HTR-8/SVneo (cell line): ENCODE measurements around the gene ETV3.

Experiments used
- DNase-seq: peaks from one replicate; pipeline ENCODE4 v3.0.0; 2011; ENCODE audit warnings: low spot score, mixed read lengths; ENCODE audit not compliant: insufficient read length
- FAIRE-seq: peaks from 2 replicates; lab custom pipeline; 2011; peaks lifted over from hg19 to GRCh38; lab: Jason Lieb, UNC

Gene ETV3

DNA sequence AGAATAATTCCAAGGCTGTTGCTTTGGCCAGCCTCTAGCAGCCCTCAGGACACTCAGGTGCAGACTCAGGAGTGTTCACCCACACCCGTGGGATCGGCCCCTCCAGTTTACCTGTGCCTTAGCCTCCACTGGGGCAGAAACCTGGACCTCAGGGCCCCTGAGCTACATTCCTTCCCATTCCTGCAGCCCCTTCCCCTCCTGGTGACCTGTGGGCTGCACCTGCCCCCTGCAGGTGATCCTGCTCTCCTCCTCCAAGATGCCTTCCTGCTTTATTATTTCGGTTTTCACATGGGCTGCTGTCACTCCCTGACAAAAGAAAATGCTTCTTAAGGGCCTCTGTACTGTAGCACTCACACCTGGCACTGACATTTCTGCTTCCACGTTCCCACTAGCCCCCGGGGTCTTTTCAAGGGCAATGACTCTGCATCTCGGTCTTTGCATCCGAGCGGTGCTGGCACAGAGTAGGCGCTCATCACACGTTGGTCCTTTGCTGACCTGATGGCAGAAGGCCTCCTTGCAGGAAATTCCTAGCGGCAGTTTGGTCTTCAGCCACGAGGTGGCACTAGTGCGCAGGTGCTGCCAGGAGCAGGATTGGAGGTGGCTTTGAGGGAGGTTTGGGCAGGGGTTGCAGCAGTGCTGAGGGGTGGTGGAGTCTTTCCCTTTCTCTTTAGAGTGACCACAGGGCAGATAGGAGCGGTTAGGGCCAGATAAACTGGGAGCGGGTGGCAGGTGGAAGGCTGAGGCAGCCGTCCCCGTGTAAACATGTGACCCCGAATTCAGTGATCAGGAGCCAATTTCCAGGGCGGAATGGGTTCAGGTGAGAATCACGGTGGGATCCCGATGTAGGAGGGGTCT is 25.3 kb upstream of the ETV3 start:
- peak; percentile 65 for DNase-seq
- no peak for FAIRE-seq

DNA sequence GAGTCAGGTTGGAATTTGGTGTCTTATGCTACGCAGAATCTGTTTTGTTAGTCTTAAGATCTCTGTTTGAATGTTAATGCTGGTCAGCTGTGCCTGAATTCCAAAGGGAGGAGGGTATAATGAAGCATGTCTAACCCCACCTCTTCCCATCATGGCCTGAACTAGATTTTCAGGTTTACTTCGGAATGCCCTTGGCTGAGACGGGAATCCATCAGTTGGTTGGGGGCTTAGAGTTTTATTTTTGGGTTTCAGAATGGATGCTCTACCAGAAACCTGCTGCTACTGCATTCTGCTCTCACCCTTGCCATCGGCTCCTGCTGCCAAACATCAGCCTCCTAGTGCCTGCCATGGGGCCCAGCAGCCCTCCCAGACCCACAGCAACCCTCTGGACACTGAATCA is 24.1 kb upstream of the ETV3 start:
- DNase-seq (no peak), FAIRE-seq (no peak)

DNA sequence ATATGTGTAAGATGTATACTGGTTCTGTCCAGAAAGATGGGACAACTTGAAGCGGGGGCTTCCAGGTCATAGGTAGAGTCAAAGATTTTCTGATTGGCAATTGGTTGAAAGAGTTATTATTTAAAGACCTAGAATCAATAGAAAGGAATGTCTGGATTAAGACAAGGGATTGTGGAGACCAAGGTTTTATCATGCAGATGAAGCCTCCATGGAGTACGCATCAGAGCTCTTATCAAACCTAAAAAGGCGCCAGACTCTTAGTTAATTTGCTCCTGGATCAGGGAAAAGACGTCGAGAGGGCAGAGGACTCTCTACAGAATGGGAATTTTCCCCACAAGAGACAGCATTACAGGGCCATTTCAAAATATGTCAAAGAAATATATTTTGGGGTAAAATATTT is 23.7 kb upstream of the ETV3 start:
- no peak for DNase-seq
- FAIRE-seq: no peak

DNA sequence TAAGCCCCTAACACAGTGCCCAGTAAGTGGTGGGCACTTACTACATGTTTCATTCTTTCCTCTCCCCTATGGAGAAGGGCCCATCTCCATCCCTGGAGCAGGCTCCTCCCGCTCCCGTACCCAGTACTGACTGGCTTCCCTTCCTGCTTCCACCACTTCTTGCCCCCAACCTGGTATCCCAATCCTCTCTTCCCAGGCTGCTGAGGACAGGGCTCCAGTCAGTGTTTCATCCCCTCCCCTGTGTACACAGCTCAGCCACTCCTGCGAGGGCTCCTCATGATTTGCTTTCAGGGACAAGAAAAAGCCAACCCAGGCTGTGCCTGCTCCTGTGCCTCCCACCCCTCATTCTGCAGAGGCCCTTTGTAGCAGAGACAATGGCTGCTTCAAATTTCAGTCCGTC is 20.8 kb upstream of the ETV3 start:
- FAIRE-seq: no peak
- no peak for DNase-seq

DNA sequence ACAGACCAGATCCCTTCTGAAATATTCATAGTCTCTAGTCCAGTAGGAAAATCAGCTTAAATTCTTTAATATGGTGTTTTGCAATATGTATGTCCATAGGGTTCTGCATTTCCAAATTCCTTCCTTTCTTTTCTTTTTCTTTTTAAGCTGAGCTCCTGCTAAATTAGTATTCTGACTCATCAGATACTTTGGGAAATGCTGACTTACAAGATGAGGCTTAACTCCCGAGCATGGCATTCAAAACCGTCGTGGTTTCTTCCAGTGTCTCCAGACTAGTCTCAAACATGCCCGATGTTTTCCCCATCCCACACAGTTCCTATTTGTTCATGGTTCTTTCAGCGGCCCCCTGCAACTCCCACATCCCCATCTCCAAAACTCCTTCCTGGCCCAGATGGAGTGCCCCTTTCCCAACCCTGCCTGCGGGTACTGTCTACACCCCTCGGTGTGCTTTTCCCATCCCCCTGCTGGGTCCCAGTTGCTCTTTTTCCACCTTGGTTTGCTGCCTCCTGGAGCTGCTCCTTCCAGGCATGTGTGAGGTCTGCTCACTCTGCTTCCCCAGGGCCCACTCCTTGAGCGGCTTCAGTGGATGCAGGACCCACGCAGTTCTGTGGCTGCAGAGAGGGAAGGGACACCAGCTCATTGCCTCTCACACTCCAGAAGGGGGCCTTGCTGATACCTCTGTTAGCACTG is 19.5 kb upstream of the ETV3 start:
- FAIRE-seq (no peak), DNase-seq (no peak)

DNA sequence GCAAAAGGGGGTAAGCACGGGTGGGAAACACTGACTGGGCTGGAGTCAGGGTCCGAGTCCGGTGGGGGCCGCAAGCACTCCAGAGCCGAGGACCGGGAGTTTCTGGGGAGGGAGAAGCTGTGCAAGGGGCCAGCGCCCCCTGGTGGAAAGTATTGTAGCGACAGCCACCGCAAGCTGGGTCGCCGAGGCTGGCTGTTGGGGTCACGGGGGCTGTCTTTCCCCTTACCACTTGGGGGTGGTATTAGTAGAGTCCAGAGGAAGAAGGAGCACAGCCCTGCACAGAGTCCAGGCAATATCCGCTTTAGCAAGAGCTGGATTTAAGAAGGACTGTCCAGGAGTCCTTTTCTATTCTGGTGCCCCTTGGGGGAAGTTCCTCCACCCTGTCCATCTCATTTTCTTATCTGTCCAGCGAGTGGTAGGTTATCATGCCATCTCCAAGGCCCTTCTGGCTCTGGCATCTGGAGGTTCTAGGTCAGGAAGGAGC is 17.9 kb upstream of the ETV3 start:
- no peak for FAIRE-seq
- DNase-seq: peak; percentile 56

DNA sequence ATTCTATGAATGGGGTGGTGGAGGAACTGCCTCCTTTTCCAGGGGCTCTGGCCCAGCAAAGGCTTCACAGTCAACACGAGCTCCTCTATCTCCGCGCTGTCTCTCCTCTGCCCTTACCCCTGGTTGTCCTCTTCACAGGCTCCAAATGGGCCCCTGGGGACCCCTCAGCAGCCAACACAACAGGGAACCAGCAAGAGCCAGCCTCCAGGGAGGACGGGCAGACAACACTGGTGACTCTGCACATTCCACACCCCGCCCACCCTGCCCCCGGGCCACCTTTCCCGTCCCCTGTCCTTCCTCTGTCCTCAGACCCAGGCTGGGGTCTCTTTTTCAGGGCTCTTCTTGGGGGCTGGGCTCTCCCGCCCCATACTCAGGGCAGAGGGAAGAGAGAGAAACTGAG is 17.5 kb upstream of the ETV3 start:
- FAIRE-seq (no peak), DNase-seq (peak; percentile 39)

DNA sequence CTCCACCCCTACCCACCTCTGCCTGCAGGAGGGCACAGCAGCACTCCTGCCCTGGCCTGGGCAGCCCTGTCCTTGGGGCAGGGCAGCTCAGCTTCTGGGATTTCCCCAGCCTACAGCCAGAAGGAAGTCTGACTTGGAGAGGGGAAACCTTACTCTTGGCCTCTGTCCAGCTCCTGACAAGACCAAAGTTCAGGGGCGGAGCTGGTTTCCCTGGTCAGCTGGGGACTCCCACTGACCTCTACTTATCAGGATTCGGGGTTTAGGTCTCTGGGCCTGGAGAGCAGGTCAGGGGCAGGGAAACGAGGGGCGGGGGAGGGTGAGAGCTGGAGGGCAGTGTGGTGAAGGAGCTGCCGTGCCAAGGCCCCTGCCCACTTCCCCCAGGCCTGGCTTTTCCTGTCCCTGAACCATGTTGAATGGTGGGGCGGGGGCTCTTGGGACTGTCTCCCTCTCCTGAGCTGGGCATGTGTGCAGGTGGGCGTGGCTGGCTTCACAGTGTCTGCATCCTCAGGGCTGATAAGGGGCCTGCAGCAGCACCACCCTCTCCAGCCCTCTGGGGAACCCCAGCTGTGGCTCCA is 16.8 kb upstream of the ETV3 start:
- FAIRE-seq (no peak), DNase-seq (no peak)

DNA sequence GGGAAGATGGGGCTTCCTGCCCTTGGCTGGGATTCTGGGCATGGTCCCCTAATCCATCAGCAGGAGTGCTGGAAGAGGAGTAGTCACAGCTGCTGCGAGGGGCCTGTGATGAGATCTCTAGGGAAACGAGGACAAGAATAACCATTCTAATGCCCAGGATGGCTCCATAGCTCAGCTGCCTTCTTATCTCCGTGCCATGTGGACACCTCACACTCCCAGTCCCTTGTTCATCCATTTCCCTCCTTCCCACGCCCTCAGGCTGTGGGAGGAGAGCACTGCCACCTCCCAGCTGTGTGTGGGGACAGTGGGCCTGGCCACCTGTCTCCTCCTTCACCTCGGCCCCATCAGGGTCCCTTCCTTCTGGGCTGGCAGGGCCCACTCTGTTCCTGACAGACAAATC is 16.1 kb upstream of the ETV3 start:
- FAIRE-seq: no peak
- no peak for DNase-seq

DNA sequence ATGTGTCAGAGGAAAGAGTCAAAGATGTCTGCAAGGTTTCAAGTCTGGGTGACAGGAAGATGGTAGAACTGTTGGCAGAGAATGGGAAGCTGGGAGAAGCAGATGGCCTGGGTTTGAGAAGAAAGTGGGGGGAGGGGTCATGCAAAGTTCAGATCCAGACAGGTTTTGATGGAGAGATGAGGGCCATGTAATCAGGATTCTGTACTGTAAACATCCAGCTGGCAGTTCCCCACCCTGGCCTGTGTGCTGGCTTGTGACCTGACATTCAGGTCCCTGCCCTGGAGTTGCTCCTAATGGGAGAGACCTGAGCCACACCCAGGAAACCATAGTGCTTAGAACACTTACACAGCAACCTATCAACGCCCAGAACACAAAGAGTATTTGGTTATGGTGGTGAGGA is 15.6 kb upstream of the ETV3 start:
- no peak for FAIRE-seq

DNA sequence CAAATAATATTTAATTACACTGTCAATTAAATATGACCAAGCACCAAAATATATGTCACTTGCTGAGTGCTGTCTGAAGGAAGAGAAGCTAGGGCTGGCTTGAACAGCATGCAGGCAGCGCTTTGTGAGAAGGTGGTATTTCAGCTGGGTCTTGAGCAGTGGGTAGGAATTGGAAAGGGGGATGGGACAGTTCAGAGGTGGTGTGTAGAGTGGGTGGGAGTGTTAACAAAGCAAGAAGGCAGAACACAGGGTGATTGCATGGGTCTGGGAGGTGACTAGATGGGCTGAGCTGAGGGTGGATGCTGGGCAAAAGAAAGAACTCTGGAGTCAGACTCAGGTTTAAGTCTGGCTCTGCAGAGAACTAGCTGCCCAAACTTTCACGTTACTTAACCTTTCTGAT is 14.3 kb upstream of the ETV3 start:
- DNase-seq (no peak), FAIRE-seq (no peak)

More for the DNA sequence above, 15.6 kb upstream of the ETV3 start:
- DNase-seq: no peak

DNA sequence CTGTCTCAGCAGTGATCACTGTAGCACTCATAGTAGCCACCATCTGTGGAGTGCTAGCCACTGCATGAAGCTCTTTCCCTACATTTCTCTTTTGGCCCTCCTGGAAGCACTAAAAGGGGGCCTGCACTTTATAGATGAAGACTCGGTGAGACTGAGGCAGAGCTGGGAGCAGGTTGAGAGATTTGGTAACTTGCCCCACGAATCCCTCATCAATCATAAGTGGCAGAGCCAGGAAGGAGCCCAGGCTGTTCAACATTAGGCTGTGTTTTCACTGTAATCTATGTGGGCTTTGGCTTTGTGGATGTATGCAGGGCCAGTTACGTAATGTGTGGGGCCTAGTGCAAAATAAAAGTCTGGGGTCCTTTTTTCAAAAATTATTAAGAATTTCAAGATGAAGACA is 13.3 kb upstream of the ETV3 start:
- DNase-seq: no peak
- no peak for FAIRE-seq

DNA sequence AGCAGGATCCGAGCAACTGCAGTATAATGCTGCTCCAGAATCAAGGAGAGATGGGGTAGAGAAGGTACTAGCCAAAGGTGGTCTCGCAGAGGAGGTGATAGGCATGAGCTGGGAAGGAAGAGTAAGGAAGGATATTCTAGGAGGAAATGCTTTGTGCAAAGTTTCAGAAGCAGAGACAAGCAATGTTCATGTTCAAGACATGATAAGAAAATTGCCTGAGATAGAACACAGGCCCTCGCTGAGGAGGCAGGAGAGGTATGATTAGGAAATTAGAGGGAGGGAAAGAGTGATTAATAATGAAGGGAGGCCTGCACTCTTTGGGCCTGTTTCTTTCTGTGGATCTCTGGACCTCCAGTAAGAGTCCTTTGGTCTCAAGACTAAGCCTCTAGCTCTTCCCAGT is 12.9 kb upstream of the ETV3 start:
- DNase-seq (no peak), FAIRE-seq (no peak)

DNA sequence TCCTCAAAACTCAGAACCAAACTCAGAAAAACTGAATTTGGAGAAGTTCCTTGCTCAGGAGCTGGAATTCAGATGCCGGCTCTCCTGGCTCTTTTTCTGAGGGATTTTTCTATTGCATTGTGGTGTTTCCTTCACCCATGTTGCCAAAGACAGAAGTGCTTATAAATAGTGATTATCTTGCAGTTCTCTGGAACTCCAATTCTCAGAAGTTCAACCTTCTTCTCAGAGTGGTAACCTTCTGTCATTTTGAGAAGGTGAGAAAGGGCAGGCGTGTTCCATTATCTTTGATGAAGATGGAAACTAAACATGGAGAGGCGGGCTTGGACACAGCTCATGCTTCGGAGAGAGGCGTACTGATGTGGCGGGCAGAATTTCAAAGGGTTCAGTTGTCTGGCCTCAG is 12.4 kb upstream of the ETV3 start:
- DNase-seq: no peak

DNA sequence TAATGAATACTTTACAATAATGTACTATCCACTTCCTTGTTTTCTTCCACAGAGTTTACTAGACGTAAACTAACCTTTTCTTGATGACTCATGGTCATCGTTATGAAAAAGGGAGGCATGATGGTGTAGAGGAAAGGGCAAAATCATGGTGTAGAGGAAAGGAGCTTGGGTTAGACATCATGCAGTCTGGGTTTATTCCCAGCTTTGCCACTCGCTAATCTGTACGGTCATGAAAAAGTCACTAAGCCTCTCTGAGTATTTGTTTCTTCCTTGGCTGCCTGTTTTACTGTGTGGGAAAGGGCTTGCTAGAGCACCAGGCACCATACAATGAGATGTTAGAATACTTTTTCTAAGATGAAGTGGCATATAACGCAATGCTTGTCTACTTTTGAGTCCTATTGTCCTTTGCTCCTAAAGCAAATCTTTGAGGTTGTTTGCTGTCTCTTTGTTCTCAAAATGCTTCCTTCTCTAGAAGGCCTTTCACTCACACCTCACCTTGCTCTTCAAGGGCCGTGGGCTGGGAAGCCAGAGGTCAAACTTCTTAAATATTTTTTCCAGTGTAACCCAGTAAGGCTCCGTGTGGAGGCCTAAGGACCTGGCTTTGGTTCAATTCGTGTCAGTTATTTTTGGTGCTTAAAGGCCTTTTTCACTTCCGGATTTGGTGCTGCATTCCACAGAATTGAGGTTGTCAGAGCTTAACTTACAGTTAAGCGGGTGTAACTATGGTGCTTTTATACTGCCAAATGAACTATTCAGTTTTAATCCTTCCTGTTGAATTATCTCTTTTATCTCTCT is 9.9 kb upstream of the ETV3 start:
- no peak for FAIRE-seq
- DNase-seq: no peak

More for the DNA sequence above, 12.4 kb upstream of the ETV3 start:
- no peak for FAIRE-seq

DNA sequence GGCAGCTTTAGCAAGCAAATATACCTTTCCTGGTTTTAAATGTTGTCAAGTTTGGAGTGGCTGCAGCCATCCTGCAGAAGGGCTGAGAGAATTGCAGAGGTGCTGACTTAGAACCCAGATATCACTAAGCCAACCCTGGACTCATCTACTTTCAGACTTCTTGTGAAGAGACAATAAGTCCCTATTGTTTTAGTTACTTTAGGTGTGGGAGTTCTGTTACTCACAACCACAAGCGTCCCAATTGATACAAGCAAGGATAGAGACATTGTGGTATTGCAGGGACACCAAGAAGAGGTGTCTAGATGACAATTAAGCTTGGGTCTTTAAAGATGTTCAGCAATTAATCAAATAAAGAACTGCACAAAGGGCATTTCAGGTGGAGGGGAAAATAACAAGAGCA is 8.8 kb upstream of the ETV3 start:
- DNase-seq: no peak
- no peak for FAIRE-seq

DNA sequence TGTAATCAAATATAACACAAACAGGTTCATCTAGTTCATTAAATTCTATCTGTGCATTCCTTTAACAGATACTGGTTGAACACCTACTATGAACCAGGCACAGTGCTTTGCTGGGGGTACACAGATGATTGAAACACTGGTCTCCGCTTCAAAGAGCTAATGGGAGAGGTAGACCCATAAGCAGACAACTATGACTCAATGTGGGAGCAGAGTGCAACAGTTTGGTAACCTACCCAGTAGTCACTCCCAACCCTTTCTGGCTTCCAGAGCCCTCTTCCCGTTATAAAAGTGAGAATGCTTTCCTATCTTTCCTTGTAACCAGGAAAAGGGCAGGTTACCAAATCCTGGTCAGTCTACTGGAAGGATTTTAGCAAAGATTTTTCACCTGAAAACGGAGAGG is 8.0 kb upstream of the ETV3 start:
- FAIRE-seq (no peak), DNase-seq (no peak)

DNA sequence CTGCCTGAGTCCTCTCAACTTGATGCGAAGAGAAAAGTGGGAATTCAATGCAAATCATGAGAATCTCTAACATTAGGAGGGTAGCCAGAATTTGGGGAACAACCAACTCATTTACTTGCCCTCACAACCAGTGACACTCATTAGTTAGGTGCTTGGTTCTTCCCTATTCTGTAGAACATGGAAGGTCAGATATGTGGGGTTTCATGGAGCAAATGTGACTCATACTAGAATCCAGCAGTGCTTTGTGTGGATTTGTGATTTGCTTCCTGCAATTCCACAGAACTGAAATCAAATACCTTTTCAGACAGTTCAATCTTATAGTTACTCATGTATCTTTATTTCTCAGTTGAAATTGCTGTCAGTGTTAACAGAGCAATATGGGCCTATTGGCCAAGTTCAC is 6.9 kb upstream of the ETV3 start:
- FAIRE-seq (no peak), DNase-seq (no peak)

DNA sequence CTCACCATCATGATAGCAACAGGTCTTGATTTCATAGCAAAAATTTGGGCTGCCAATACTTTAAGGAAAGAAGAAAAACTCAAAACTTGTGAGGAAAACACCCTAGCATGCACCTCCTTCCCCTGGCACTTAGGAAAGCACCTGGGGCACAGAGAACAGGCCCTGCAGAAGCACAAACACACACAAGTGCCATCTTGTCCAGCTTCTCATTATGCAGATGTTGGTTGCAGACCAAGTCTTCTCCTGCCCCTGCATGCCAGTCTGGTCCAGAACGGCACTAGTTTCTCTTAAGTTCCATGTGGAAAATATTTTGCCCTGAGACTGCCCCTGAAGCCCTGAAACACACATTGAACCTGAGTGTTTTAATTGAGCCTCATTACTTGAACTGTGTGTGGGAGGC is 6.3 kb upstream of the ETV3 start:
- DNase-seq (no peak), FAIRE-seq (no peak)

DNA sequence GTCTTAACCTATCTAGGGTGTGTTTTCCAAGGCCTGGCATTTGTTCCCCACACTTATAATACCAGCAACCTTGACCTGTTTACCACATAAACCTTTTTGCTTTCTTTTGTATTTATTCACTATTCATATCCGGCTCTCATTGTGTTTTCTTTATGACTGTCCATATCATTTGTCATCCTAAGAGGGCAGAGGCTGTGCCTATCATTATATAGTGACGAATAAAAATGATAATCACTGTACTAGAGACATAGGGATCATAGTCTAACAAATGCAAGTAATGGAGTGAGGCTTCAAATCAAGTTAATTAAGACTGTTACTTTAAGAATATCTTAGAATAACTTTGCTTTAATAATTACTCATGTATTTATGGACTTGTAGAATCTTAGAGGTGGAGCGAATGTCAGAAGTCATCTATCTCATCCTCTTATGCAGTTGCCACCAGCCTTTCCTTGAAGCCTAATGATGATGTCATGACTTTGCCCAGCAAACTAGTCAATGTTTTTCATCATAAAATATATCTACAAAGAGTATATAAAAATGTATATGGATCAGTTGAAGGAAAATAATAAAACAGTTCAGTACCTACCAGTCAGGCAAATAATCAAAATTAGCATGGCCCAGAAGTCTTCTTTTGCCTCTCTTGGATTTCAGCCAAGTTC is 4.7 kb upstream of the ETV3 start:
- no peak for FAIRE-seq
- no peak for DNase-seq
